ENCODE data around the gene ZBED1.

GRCh38 chrX:2484256-2484655 is 16.5 kb downstream of the ZBED1 start:
- TF ChIP-seq POLR2A (IDR thresholded peaks at IDR 0.05; ENCODE audit: low read depth, low read length): no peak
- no peak for TF ChIP-seq CTCF (IDR thresholded peaks at IDR 0.05; ENCODE audit: extremely low read depth in 1 of 2, insufficient read depth in 1 of 2, low read depth in 1 of 2, low read length in 2 of 2)
- no peak for TF ChIP-seq MYC (IDR thresholded peaks at IDR 0.05; ENCODE audit: low read depth, low read length)
- no peak for TF ChIP-seq MAX (IDR thresholded peaks at IDR 0.05; ENCODE audit: insufficient read depth, insufficient read length)
- TF ChIP-seq EZH2 (IDR thresholded peaks at IDR 0.05; ENCODE audit: borderline replicate concordance, low read depth, low read length, severe bottlenecking): no peak
- no peak for TF ChIP-seq FOS (IDR thresholded peaks at IDR 0.05; ENCODE audit: borderline replicate concordance, insufficient read depth, low read length)
- TF ChIP-seq POLR2AphosphoS5 (IDR thresholded peaks at IDR 0.05; ENCODE audit: insufficient read depth, low read depth, low read length): no peak
- no peak for TF ChIP-seq JUN (IDR thresholded peaks at IDR 0.05; ENCODE audit: borderline replicate concordance, insufficient read depth, insufficient read length, low read depth)

All from endothelial cell of umbilical vein (primary cell).